ENCODE data around the gene KCNA3.

The KCNA3 gene

DNA sequence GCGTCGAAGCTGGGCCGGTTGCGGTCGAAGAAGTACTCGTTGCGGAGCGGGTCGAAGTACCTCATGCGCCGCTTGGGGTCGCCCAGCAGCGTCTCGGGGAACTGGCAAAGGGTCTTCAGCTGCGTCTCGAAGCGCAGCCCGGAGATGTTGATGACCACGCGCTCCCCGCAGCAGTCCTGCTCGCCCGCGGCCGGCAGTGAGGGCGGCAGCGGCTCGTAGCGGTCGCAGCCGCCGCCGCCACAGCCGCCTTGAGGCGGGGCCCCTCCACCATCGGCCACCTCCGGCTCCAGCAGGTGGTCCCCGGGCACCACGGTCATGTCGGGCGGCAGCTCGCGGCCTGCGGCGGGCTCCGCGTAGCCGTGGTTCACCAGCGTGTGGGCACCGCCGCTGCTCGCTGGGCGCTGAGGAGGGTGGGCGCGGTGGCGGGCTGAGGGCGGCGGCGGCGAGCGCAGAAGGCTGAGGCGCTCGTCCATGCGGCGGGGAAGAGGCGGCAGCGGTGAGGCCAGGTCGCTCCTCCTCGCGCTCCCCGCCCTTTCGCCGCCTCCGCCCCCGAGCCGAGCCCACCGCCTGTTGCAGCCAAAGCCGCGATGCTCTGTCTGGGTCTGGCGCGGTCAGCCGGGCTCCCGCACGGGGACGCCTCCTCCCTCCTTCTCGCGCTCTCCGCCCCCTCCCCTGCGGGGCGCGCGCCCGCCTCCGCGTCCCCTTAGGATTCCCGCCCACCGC, at the start of gene KCNA3:
Gene KCNA3 (minus strand): TSS at position 604 of the 723 bp plus-strand sequence. CDS start 131 bp downstream, at position 473.
- peaks cover 65% of the 10 kb centered on the region for H3K27me3 ChIP-seq (ENCODE audit: control insufficient read depth, insufficient read depth, low read length)
- peak within 1 kb of the TSS; percentile 48 for H3K4me3 ChIP-seq (ENCODE audit: low read length)
- peak within 1 kb of the TSS; percentile 16 for H3K9ac ChIP-seq (ENCODE audit: low read length)
- H3K27ac ChIP-seq (ENCODE audit: low read length) = no peak within 1 kb of the TSS
- peaks cover 5% of the 10 kb centered on the region for H3K4me1 ChIP-seq (ENCODE audit: control insufficient read depth, low read depth, low read length)
- H3K9me3 ChIP-seq (ENCODE audit: control insufficient read depth, low read depth, low read length) = no peaks in the 10 kb centered on the region
- H3K36me3 ChIP-seq (ENCODE audit: control insufficient read depth, low read depth, low read length) = no peaks in the 10 kb centered on the region

DNA sequence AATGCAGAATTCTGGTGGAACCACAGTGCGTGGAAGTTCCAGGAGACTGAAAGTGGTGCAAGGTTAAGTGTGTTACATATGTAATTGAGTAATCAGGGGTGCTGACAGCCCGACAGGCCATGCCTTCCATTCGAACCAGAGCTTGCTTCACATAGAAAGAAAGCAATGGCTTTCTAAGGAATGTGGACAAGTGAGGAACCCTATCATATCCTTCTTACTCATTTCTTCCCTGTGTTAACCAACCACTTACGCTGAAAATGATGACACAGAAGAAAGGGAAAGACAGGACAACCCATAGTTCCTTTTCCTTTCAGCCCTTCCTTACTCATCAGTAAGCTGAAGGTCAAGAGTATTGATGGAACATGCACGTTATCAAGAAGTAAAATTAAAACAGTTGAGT, 48.1 kb upstream of the KCNA3 start:
- Histone ChIP-seq H3K9ac (ENCODE audit: low read length) (no peak overlapping the region), H3K36me3 (ENCODE audit: control insufficient read depth, low read depth, low read length) (no peaks in the 10 kb centered on the region), H3K27me3 (ENCODE audit: control insufficient read depth, insufficient read depth, low read length) (no peaks in the 10 kb centered on the region), H3K9me3 (ENCODE audit: control insufficient read depth, low read depth, low read length) (no peaks in the 10 kb centered on the region), H3K4me1 (ENCODE audit: control insufficient read depth, low read depth, low read length) (no peaks in the 10 kb centered on the region), H3K4me3 (ENCODE audit: low read length) (no peak overlapping the region), H3K27ac (ENCODE audit: low read length) (no peak overlapping the region)

DNA sequence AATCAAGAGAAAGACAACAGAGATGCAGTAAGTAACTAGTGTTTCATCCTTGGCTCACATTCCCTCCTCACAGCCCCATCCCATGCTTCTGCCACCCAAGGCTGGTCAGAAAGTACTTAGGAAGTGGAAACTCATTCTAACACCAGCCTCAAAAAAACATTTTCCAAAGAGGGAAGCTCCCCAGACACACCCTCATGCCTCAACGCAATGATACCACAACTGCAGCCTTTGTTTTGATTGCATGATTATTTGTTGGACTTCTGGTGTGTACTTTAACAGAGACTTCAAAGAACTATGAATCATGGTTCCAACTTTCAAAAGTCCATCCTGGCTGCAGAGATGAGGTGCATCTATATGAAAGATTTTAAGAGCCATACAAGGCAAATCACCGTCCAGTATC, 45.2 kb upstream of the KCNA3 start:
- H3K9me3 ChIP-seq (ENCODE audit: control insufficient read depth, low read depth, low read length) = no peaks in the 10 kb centered on the region
- no peaks in the 10 kb centered on the region for H3K36me3 ChIP-seq (ENCODE audit: control insufficient read depth, low read depth, low read length)
- no peak overlapping the region for H3K27ac ChIP-seq (ENCODE audit: low read length)
- no peaks in the 10 kb centered on the region for H3K4me1 ChIP-seq (ENCODE audit: control insufficient read depth, low read depth, low read length)
- H3K27me3 ChIP-seq (ENCODE audit: control insufficient read depth, insufficient read depth, low read length) = no peaks in the 10 kb centered on the region
- H3K9ac ChIP-seq (ENCODE audit: low read length) = no peak overlapping the region
- H3K4me3 ChIP-seq (ENCODE audit: low read length) = no peak overlapping the region

DNA sequence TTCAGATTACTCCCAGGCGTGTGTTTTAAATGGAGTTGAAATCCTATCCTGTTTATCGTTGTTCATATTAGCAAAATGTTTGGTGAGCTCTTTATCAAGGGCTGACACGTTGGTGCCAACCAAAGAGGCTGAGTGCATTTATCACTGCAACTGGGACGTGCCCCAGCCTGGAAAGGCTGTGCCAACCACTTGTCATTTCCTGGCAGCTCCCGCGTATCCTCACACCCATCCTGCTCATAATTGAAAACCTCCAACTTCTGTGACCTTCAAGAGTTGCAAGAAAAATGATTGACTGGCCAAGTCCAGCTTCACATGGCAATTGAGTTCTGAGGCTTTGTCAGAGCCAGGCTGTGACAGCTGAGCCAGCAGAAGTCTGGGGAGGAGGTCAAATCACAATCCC, 43.7 kb upstream of the KCNA3 start:
- Histone ChIP-seq H3K27ac (ENCODE audit: low read length) (no peak overlapping the region), H3K4me3 (ENCODE audit: low read length) (no peak overlapping the region), H3K9ac (ENCODE audit: low read length) (no peak overlapping the region), H3K36me3 (ENCODE audit: control insufficient read depth, low read depth, low read length) (no peaks in the 10 kb centered on the region), H3K9me3 (ENCODE audit: control insufficient read depth, low read depth, low read length) (no peaks in the 10 kb centered on the region), H3K4me1 (ENCODE audit: control insufficient read depth, low read depth, low read length) (no peaks in the 10 kb centered on the region), H3K27me3 (ENCODE audit: control insufficient read depth, insufficient read depth, low read length) (no peaks in the 10 kb centered on the region)

DNA sequence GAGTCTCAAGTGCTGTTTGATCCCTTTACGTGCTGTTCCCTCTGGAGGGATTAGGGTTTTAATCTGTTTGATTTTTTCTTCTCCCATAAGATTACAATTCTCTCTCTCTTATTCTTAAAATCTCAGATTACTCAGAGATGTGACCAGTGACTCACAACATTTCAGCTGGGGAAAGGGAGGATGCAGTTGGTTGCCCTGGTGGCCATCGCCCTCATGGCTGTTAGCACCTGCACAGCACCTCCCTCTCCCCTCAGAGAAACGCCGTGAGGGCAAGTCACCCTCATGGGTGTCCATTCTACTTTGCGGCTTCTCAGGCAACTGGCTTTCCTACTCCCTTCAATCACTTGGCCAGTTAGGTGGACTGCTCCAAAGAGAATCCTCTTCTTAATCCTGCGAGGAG, 42.4 kb upstream of the KCNA3 start:
- Histone ChIP-seq H3K36me3 (ENCODE audit: control insufficient read depth, low read depth, low read length) (no peaks in the 10 kb centered on the region), H3K4me1 (ENCODE audit: control insufficient read depth, low read depth, low read length) (peaks cover 3% of the 10 kb centered on the region), H3K9me3 (ENCODE audit: control insufficient read depth, low read depth, low read length) (no peaks in the 10 kb centered on the region), H3K4me3 (ENCODE audit: low read length) (no peak overlapping the region), H3K27ac (ENCODE audit: low read length) (no peak overlapping the region), H3K27me3 (ENCODE audit: control insufficient read depth, insufficient read depth, low read length) (no peaks in the 10 kb centered on the region), H3K9ac (ENCODE audit: low read length) (no peak overlapping the region)

DNA sequence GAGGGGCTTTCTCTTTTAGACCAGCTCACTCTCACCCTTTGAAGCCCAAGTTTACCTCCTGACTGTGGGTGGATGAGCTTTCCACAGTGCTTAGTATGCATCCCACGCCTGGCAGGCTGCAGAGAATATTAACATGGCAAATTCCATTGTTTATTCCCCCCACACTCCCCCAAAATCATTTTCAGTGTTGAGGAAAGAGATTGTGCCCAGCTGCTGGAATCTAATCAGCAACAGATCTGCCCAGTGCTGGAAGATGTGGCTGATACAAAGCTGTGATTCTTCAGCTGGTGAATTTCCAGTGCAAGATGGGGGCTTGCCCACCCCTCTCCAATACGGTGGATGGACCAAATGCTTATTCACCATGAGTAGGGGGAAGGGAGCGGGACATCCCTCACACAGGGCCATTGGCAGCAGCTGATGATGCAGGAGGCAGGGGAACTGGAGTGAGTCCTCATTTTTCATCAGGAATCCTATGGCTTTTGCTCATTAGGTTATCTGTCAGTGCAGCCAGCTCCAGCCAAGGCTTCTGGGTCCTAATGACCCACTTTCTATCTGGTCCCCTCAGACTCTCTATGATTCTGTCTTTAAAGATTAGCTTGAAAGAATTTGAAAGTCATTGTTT, 39.7 kb upstream of the KCNA3 start:
- Histone ChIP-seq H3K27ac (ENCODE audit: low read length) (no peak overlapping the region), H3K9ac (ENCODE audit: low read length) (no peak overlapping the region), H3K9me3 (ENCODE audit: control insufficient read depth, low read depth, low read length) (no peaks in the 10 kb centered on the region), H3K36me3 (ENCODE audit: control insufficient read depth, low read depth, low read length) (no peaks in the 10 kb centered on the region), H3K27me3 (ENCODE audit: control insufficient read depth, insufficient read depth, low read length) (no peaks in the 10 kb centered on the region), H3K4me1 (ENCODE audit: control insufficient read depth, low read depth, low read length) (peaks cover 3% of the 10 kb centered on the region), H3K4me3 (ENCODE audit: low read length) (no peak overlapping the region)

DNA sequence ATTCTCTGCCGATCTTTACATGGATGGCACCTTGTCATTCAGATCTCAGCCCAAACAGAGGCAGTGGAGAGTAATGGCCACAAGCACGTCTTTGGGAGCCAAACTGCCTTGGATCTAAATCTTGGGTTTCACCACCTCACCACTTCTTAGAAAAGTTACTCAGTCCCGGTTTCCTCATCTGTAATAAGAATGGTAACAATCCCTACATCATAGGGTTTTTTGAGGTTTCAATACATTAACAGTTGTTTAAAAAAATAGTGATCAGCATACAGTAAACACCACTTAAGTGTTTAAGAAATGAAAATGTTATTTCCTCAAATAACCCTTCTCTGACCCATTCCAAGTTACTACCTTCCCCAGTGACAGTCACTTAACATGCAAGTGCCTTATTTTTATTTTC, 38.5 kb upstream of the KCNA3 start:
- no peaks in the 10 kb centered on the region for H3K36me3 ChIP-seq (ENCODE audit: control insufficient read depth, low read depth, low read length)
- no peak overlapping the region for H3K4me3 ChIP-seq (ENCODE audit: low read length)
- H3K9ac ChIP-seq (ENCODE audit: low read length) = no peak overlapping the region
- H3K27ac ChIP-seq (ENCODE audit: low read length) = no peak overlapping the region
- H3K9me3 ChIP-seq (ENCODE audit: control insufficient read depth, low read depth, low read length) = no peaks in the 10 kb centered on the region
- H3K27me3 ChIP-seq (ENCODE audit: control insufficient read depth, insufficient read depth, low read length) = no peaks in the 10 kb centered on the region
- H3K4me1 ChIP-seq (ENCODE audit: control insufficient read depth, low read depth, low read length) = peaks cover 3% of the 10 kb centered on the region

DNA sequence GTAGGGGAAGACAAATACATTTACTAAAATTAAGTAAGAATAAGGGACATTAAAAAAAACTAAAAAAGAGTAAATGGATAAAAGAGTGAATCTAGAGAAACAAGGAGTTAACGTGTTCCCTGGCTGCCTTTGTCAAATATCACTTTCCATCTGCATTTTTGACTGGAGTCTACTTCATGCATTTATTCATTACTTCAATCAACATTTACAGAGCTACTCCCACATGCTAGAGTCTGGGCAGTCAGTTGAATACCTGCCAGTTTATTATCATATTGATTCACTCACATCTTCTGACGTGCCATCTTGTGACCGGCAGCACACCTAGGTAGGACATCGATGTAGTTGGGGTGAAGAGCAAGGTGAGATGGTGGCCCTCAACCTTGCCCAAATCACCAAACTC, 35.6 kb upstream of the KCNA3 start:
- Histone ChIP-seq H3K36me3 (ENCODE audit: control insufficient read depth, low read depth, low read length) (no peaks in the 10 kb centered on the region), H3K9ac (ENCODE audit: low read length) (no peak overlapping the region), H3K27ac (ENCODE audit: low read length) (no peak overlapping the region), H3K4me1 (ENCODE audit: control insufficient read depth, low read depth, low read length) (peaks cover 3% of the 10 kb centered on the region), H3K27me3 (ENCODE audit: control insufficient read depth, insufficient read depth, low read length) (no peaks in the 10 kb centered on the region), H3K4me3 (ENCODE audit: low read length) (no peak overlapping the region), H3K9me3 (ENCODE audit: control insufficient read depth, low read depth, low read length) (no peaks in the 10 kb centered on the region)

DNA sequence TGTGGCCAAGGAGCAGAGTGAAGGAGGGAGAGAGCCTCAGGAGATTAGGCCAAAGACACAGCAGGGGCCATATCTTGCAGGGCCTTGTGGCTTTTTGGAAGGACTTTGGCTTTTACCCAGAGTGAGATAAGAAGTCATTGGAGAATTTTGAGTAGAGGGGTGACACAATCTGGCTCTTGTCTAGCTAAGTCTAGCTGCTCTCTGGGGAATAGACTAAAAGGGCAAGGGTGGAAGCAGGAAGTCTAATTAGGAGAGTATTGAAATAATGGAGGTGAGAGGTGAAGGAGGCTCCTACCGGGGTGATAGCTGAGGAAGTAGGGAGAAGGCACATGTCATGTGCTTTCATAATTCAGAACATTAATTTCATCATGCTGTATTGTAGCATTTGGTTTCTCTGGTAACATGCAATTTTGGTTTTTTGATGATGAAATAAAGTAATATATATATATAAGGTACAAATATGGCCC, 34.3 kb upstream of the KCNA3 start:
- no peak overlapping the region for H3K27ac ChIP-seq (ENCODE audit: low read length)
- H3K4me3 ChIP-seq (ENCODE audit: low read length) = no peak overlapping the region
- no peaks in the 10 kb centered on the region for H3K27me3 ChIP-seq (ENCODE audit: control insufficient read depth, insufficient read depth, low read length)
- peaks cover 3% of the 10 kb centered on the region for H3K4me1 ChIP-seq (ENCODE audit: control insufficient read depth, low read depth, low read length)
- no peaks in the 10 kb centered on the region for H3K36me3 ChIP-seq (ENCODE audit: control insufficient read depth, low read depth, low read length)
- no peak overlapping the region for H3K9ac ChIP-seq (ENCODE audit: low read length)
- no peaks in the 10 kb centered on the region for H3K9me3 ChIP-seq (ENCODE audit: control insufficient read depth, low read depth, low read length)

DNA sequence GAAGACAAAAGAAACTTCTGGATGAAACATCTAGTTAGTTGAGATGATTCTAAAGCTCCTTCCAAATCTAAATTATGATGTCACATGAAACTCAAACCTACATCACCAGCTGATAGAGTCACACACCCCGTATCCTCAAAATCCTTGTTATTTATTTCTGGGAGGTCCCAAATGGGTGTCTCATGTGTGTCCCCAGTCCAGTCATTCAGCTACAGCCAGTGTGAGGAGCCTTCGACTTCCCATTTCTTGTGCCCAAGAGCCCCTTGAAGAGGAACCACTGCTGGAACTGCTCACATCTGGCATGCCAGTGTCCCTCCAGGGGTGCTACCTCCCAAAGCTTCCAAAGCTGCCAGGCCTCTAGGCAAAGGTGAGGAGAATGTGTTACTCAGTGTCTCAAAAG, 32.5 kb upstream of the KCNA3 start:
- H3K27ac ChIP-seq (ENCODE audit: low read length) = no peak overlapping the region
- H3K4me3 ChIP-seq (ENCODE audit: low read length) = no peak overlapping the region
- H3K9ac ChIP-seq (ENCODE audit: low read length) = no peak overlapping the region
- no peaks in the 10 kb centered on the region for H3K9me3 ChIP-seq (ENCODE audit: control insufficient read depth, low read depth, low read length)
- no peaks in the 10 kb centered on the region for H3K36me3 ChIP-seq (ENCODE audit: control insufficient read depth, low read depth, low read length)
- no peaks in the 10 kb centered on the region for H3K27me3 ChIP-seq (ENCODE audit: control insufficient read depth, insufficient read depth, low read length)
- no peaks in the 10 kb centered on the region for H3K4me1 ChIP-seq (ENCODE audit: control insufficient read depth, low read depth, low read length)

DNA sequence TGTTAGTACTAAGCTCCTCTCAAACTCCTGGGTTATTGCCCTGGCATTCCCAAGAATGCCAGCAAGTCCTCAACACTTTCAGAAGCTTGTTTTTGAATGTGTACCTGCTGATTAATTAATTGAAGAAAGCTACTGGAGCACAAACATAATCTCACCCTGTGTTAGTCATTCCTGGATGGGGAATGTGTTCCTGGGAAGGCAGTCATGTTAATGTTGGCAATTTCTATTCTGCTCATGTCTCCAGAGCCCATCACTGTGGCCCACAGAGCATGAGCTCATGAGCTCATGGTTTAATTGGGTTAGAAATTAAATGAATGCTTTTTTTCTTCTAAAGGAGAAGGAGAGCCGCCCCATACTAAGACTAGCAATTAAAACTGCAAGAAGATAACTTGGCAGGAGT, 31.9 kb upstream of the KCNA3 start:
- Histone ChIP-seq H3K36me3 (ENCODE audit: control insufficient read depth, low read depth, low read length) (no peaks in the 10 kb centered on the region), H3K4me3 (ENCODE audit: low read length) (no peak overlapping the region), H3K9ac (ENCODE audit: low read length) (no peak overlapping the region), H3K4me1 (ENCODE audit: control insufficient read depth, low read depth, low read length) (no peaks in the 10 kb centered on the region), H3K9me3 (ENCODE audit: control insufficient read depth, low read depth, low read length) (no peaks in the 10 kb centered on the region), H3K27ac (ENCODE audit: low read length) (no peak overlapping the region), H3K27me3 (ENCODE audit: control insufficient read depth, insufficient read depth, low read length) (no peaks in the 10 kb centered on the region)

DNA sequence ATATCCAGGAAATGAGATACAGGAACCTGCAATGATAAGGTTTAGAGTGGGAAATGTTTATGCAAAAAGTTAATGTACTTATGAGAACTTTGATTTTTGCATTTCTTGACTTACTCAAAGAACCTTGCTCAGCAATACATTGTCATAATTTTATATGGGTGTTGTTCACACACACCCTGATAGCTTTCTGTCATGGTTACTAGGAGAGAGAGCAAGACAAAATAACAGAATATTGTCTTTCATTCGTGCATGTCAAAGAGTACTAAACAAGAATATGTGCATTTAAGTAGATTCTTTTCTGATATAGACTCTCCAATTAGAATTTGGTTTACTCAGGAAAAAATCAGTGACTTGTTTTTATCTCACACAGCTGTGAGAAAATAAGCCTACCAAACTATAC, 27.5 kb upstream of the KCNA3 start:
- Histone ChIP-seq H3K4me1 (ENCODE audit: control insufficient read depth, low read depth, low read length) (no peaks in the 10 kb centered on the region), H3K36me3 (ENCODE audit: control insufficient read depth, low read depth, low read length) (no peaks in the 10 kb centered on the region), H3K27ac (ENCODE audit: low read length) (no peak overlapping the region)

More for the DNA sequence above, 27.5 kb upstream of the KCNA3 start:
- Histone ChIP-seq H3K9ac (ENCODE audit: low read length) (no peak overlapping the region), H3K9me3 (ENCODE audit: control insufficient read depth, low read depth, low read length) (no peaks in the 10 kb centered on the region), H3K27me3 (ENCODE audit: control insufficient read depth, insufficient read depth, low read length) (no peaks in the 10 kb centered on the region), H3K4me3 (ENCODE audit: low read length) (no peak overlapping the region)

All from iPS-18a (cell line).